ENCODE measurements around the gene SWAP70. TPM values are rescaled to one million over a fixed set of nuclear protein-coding genes. Genes with fewer than 3 reads are reported as not detected.
A peak's percentile ranks its signal among the peaks of the same experiment; 100 is the strongest.

SWAP70 gene
- total RNA-seq, 1 experiment from 2014 or later: 19.9 TPM

- no TSS peak for BruUV-seq (replicated peaks)
- intact Hi-C loops (cut with micrococcal nuclease; ENCODE audit: unreplicated experiment): loop anchor here (5.0 kb wide), 1 partner anchor 975 kb away; no protein-coding TSS in a partner anchor
Observed at GRCh38 chr11:9762531-9762930, 98.7 kb downstream of the SWAP70 start.

GRCh38 chr11:9763301-9763700 is 99.4 kb downstream of the SWAP70 start:
- no peaks in the 10 kb centered on the region for H3K9me3 Mint-ChIP-seq (ENCODE audit: low read depth, unreplicated experiment)
- intact Hi-C loops (cut with micrococcal nuclease; ENCODE audit: unreplicated experiment): loop anchor here (5.0 kb wide), 1 partner anchor 974 kb away; no protein-coding TSS in a partner anchor

More at GRCh38 chr11:9762531-9762930, 98.7 kb downstream of the SWAP70 start:
- no peak for DNase-seq
- CTCF ChIA-PET: no interaction called here
- Mint-ChIP-seq H3K27ac (ENCODE audit: unreplicated experiment) (no peak overlapping the region), H3K27me3 (ENCODE audit: unreplicated experiment) (no peaks in the 10 kb centered on the region), H3K4me1 (ENCODE audit: low read depth, unreplicated experiment) (peaks cover 34% of the 10 kb centered on the region), H3K36me3 (ENCODE audit: insufficient read depth, unreplicated experiment) (peaks cover 27% of the 10 kb centered on the region), H3K9me3 (ENCODE audit: low read depth, unreplicated experiment) (no peaks in the 10 kb centered on the region), H3K4me3 (ENCODE audit: low read depth, unreplicated experiment) (no peak overlapping the region)
- TF ChIP-seq, protein P1, sequence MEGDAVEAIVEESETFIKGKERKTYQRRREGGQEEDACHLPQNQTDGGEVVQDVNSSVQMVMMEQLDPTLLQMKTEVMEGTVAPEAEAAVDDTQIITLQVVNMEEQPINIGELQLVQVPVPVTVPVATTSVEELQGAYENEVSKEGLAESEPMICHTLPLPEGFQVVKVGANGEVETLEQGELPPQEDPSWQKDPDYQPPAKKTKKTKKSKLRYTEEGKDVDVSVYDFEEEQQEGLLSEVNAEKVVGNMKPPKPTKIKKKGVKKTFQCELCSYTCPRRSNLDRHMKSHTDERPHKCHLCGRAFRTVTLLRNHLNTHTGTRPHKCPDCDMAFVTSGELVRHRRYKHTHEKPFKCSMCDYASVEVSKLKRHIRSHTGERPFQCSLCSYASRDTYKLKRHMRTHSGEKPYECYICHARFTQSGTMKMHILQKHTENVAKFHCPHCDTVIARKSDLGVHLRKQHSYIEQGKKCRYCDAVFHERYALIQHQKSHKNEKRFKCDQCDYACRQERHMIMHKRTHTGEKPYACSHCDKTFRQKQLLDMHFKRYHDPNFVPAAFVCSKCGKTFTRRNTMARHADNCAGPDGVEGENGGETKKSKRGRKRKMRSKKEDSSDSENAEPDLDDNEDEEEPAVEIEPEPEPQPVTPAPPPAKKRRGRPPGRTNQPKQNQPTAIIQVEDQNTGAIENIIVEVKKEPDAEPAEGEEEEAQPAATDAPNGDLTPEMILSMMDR (IDR thresholded peaks at IDR 0.05; ENCODE audit: unreplicated experiment): no peak

DNA sequence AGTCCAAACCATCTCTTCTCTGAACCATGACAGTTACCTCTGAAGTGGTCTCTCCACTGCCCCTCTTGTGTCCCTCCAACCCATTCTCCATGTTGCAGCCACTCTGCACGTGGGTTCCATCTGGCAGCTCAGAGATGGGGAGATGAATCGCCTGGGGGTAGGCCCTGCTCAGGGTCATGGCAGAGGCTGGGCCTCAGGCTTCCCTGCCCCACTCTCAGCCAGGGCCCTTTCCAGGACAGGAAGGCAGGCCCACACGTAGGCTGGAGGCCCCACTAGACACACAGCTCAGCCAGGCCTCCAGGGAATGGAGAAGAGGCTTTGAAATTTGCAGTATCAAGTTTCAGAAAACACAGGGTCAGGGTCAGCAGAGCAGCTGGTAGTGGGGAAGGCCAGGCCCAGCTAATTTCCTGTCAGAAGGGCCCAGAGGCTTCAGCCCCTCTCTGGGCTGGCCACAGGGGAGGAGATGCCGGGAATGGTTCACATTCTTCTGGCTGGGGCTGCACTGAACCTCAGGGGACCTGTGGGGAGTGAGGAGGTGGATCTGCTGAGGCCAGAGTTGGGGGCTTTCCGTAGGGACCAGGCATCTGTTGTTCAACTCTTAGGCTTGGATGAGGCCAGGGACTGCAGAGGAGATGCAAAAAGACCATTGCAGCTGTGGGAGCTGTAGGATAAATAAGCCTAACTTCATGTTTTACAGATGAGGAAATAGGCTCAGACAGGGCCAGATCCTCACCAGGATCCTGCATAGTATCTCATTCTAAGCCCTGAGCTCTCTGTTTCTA is 101.6 kb downstream of the SWAP70 start:
- DNase-seq: no peak
- H3K4me3 Mint-ChIP-seq (ENCODE audit: low read depth, unreplicated experiment): no peak overlapping the region

More at GRCh38 chr11:9763301-9763700, 99.4 kb downstream of the SWAP70 start:
- H3K27ac Mint-ChIP-seq (ENCODE audit: unreplicated experiment): no peak overlapping the region
- peaks cover 19% of the 10 kb centered on the region for H3K36me3 Mint-ChIP-seq (ENCODE audit: insufficient read depth, unreplicated experiment)
- no peak for DNase-seq
- no peaks in the 10 kb centered on the region for H3K27me3 Mint-ChIP-seq (ENCODE audit: unreplicated experiment)
- no peak overlapping the region for H3K4me3 Mint-ChIP-seq (ENCODE audit: low read depth, unreplicated experiment)
- H3K4me1 Mint-ChIP-seq (ENCODE audit: low read depth, unreplicated experiment): peaks cover 34% of the 10 kb centered on the region
- CTCF ChIA-PET: no interaction called here
- TF ChIP-seq, protein P1 (IDR thresholded peaks at IDR 0.05; ENCODE audit: unreplicated experiment): no peak
- BruUV-seq (replicated peaks): no TSS peak

DNA sequence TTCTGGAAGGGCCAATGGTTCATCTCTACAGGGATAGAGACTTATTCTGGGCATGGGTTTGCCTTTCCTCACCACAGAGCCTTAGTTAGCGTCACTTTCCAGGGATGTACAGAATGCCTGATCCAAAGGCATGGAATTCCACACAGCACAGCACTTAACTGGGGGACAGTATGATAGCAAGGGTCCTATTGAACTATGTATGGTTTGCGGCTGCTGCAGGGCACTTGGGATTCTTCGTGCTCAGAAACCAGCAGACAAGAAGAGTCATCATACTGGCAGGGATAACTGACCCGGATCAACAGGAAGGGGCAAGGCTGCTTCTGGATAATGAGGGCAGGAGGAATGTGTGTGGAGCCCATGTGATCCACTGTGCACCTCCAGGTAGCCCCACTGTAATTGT is 105.7 kb downstream of the SWAP70 start:
- H3K36me3 Mint-ChIP-seq (ENCODE audit: insufficient read depth, unreplicated experiment): no peaks in the 10 kb centered on the region
- H3K4me3 Mint-ChIP-seq (ENCODE audit: low read depth, unreplicated experiment): no peak overlapping the region
- H3K27me3 Mint-ChIP-seq (ENCODE audit: unreplicated experiment): no peaks in the 10 kb centered on the region
- no peaks in the 10 kb centered on the region for H3K9me3 Mint-ChIP-seq (ENCODE audit: low read depth, unreplicated experiment)
- intact Hi-C loops (cut with micrococcal nuclease; ENCODE audit: unreplicated experiment): no loop called here
- H3K27ac Mint-ChIP-seq (ENCODE audit: unreplicated experiment): no peak overlapping the region
- H3K4me1 Mint-ChIP-seq (ENCODE audit: low read depth, unreplicated experiment): peaks cover 16% of the 10 kb centered on the region
- BruUV-seq (replicated peaks): no TSS peak
- CTCF ChIA-PET: no interaction called here
- TF ChIP-seq, protein P1 (IDR thresholded peaks at IDR 0.05; ENCODE audit: unreplicated experiment): no peak
- DNase-seq: no peak

More for the DNA sequence above, 101.6 kb downstream of the SWAP70 start:
- Mint-ChIP-seq H3K36me3 (ENCODE audit: insufficient read depth, unreplicated experiment) (no peaks in the 10 kb centered on the region), H3K27ac (ENCODE audit: unreplicated experiment) (peak overlapping the region; percentile 57), H3K9me3 (ENCODE audit: low read depth, unreplicated experiment) (no peaks in the 10 kb centered on the region), H3K4me1 (ENCODE audit: low read depth, unreplicated experiment) (peaks cover 14% of the 10 kb centered on the region), H3K27me3 (ENCODE audit: unreplicated experiment) (no peaks in the 10 kb centered on the region)
- intact Hi-C loops (cut with micrococcal nuclease; ENCODE audit: unreplicated experiment): no loop called here
- TF ChIP-seq, protein P1 (IDR thresholded peaks at IDR 0.05; ENCODE audit: unreplicated experiment): no peak
- no TSS peak for BruUV-seq (replicated peaks)
- CTCF ChIA-PET: no interaction called here
